NAMALWA (cell line): Measurements from ENCODE around the gene CILP2.

Source experiments
- DNase-seq: peaks from one replicate; pipeline ENCODE4 v3.0.0-alpha.2; 2015; ENCODE audit warnings: low spot score

Gene CILP2

DNA sequence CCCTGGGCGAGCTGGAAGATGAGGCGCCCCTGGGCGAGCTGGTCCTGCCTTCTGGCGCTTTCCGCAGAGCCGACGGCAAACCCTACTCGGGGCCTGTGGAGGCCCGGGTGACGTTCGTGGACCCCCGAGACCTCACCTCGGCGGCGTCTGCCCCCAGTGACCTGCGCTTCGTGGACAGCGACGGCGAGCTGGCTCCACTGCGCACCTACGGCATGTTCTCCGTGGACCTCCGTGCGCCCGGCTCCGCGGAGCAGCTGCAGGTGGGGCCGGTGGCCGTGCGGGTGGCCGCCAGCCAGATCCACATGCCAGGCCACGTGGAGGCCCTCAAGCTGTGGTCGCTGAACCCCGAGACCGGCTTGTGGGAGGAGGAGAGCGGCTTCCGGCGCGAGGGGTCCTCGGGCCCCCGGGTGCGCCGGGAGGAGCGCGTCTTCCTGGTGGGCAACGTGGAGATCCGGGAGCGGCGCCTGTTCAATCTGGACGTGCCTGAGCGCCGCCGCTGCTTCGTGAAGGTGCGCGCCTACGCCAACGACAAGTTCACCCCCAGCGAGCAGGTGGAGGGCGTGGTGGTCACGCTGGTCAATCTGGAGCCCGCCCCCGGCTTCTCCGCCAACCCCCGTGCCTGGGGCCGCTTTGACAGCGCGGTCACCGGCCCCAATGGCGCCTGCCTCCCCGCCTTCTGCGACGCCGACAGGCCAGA lies 6.3 kb downstream of the CILP2 start:
- no peak for DNase-seq

- DNase-seq: no peak
Measured at GRCh38 chr19:19544954-19545591, 7.0 kb downstream of the CILP2 start.

GRCh38 chr19:19545707-19546106 lies 7.6 kb downstream of the CILP2 start:
- no peak for DNase-seq

- DNase-seq: no peak
Measured at GRCh38 chr19:19546751-19547162, 8.7 kb downstream of the CILP2 start.

DNA sequence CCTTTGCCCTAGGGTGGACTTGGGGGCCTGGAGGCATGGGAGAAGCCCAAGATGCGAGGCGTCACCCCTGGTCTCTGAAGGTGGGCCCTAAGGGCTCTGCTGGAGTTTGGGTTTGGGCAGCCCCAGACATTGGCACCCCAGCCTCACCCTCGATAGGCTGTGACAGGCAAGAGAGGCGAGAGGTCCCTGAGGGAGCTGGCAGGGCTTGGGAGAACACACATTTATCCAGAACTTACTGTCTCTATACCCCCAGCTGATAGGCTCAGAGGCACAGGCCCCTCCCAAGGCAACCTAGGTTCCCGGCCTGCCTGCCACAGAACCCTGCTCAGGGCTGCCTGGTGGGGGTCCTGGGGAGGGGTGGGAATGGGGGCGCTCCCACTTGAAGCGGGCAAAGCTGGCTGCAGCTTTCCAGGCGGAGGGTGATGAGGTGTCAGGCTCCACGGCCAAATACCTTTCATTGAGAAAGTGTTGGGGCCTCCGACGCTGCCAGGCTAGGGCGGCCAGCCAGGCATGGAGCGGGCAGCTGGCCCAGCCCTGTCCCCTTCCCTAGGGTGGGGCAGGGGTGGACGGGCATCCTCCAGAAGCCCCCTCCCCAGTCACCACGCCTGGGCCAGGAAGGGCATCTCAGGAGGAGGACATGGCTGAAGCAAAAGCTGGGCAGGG lies 9.7 kb downstream of the CILP2 start:
- DNase-seq: no peak

- DNase-seq: no peak
Measured at GRCh38 chr19:19548915-19549759, 11.1 kb downstream of the CILP2 start.

DNA sequence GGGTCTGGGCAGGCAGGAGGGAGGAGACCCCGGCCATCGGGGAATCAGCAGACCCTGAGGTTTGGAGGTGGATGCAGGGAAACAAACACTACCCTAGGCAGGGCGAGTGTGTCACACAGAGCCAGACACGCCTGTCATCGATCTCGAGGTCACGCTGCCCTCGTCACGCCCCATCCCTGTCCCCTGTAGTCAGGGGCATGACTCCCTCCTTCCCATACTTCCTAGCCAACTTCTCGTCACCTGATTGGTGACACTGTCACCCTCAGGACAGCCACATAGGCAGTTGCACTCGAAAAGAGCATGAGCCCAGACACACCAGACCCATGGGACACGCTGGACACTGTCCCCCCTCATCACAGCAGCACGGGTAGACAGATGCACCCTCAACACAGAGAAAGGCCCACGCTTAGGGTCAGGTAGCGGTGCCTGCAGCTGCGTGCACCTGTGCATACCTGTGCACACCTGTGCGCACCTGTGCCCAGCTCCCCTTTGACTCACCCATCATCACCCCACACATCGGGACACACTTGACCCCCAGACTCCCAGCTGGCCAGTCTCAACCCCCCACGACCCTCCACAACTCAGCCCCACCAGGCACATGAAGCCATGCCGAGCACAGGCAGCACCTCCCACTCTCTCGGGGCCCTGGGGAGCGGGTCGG lies 11.9 kb downstream of the CILP2 start:
- no peak for DNase-seq

DNA sequence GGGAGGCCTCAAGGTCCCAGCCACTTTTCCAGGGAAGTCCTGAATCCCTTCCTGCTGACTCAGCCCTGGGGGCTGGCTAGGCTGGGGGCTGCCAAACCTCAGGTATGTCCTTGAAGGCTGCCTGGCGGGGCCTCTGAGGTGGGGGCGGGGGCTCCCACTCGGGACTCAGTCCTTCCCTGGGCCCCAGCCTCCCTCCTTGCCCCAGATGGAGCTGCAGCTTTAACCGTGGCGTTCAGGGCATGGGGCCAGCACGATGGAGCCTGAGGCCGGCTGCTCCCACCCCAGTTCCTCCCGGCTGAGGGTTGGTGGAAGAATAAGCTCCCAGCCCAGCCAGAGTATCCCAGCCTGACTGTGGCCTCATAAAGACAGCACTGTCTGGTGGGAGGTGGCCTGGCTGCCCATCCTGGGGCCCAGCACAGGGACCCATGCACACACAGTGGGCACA lies 12.4 kb downstream of the CILP2 start:
- DNase-seq: no peak

GRCh38 chr19:19550972-19551852 lies 13.1 kb downstream of the CILP2 start:
- no peak for DNase-seq

DNA sequence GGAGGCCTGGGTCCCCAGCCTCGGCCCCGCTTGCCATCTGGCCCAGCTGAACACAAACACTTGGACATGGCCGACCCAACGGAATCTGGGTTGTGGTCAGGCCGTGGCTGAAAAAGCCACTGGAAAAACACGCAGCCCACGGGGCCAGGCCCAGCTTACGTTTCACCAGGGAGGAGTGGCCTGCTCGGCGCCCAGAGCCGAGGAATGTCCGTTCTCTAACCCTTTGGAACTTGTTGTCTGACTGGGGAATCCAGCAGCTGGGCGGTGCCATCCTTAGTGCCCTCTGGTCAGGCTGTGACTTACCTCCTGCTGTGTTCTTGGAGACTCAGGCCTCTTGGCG lies 13.8 kb downstream of the CILP2 start:
- no peak for DNase-seq

- no peak for DNase-seq
Measured at GRCh38 chr19:19552798-19553197, 14.7 kb downstream of the CILP2 start.

GRCh38 chr19:19553670-19554069 lies 15.6 kb downstream of the CILP2 start:
- DNase-seq: no peak

DNA sequence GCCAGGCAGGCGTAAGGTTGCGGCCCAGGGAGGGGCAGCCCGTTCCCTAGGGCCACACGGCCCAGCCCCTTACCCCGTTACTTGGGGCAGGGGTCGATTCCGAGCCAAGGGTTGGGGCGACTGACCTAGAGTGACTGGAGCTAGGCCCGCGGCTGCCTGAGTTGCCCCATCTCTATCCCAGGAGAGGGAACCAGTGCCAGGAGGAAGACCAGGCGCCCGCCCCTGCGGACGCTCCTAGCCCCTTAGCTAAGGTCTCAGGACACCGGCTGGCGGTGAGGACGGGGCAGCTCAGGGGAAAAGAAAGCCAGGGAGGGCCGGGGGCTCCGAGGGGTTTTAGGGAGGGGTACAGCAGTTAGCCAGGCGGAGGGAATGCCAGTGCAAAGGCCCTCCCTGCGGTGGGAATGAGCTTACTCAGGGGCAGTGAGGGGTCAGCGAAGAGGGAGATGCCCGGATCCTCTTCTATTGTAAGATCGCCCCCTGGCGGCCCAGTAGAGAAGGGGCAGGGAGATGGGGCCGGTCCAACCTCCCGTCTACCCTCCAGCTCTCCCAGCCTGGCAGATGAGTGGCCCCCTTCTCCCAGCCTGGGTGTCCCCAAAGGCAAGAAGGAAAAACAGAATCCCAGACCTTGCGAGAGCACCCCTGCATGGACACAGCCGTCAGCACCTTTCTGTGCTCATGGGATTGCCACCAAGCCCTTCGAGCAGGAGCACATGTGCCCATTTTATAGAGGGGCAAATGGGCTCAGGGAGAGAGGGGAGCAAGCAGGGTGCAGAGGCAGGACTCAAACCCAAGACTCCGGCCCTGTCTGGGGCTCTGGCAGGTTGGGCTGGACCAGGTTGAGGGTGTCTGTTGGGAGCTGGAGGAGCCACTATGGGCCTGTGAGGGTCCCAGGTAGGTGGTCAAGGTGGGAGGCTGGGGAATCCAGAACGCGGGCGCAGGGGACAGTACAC lies 16.3 kb downstream of the CILP2 start:
- peak; percentile 68 for DNase-seq

DNA sequence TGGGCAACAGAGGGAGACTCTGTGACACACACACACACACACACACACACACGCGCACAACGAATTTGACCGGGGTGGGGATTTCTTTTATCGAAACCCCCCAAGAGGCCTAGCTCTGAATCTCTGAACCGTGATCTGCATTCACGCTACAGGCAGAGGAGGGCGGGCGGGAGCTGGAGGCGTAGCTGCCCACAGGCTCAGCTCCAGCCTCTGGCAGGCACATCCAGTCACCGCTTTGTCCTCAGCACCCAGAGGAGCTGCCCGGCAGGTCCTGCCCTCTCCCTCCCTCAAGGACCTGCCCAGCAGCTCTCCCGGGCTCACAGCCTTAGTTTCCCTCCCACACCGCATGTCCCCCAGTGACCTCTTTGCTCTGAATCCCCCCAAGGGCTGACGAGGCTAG lies 20.0 kb downstream of the CILP2 start:
- no peak for DNase-seq

DNA sequence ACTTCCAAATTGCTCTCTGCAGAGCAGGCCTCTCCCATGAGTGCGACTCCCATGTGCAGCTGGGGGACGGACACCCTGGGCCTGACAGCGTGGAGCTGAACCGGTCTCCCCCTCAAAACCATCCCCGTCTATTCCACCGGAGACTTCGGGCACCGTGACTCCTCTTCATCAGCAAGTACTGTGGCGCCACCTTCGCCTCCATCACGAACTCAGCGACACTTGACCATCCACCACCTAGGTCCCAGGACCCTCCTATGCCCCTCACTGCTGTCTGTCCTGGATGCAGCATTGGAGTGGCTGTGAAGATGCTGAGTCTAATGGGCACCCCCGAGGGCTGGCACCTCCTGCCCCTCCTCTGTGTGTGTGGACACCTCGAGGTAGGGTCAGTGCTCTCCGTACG lies 20.6 kb downstream of the CILP2 start:
- no peak for DNase-seq

DNA sequence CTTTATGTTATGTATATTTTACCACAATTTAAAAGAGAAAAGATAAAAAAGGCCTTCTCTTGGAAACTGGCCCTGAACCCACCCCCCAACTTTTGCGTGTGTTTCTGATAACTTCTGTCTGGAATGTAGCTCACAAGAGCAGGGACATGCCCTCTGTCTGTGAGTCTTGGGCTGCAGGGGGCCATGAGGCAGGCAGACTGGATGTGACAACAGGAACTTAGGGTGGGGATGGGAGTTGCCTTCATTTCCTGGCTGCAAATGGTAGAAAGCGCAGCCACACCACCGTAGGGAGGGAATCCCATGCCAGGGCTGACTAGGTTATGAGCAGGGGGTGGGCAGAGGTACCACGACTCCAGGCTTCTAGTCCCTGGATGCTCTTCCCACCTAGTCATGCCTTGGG lies 21.9 kb downstream of the CILP2 start:
- no peak for DNase-seq

- no peak for DNase-seq
Measured at GRCh38 chr19:19561946-19562664, 24.0 kb downstream of the CILP2 start.

DNA sequence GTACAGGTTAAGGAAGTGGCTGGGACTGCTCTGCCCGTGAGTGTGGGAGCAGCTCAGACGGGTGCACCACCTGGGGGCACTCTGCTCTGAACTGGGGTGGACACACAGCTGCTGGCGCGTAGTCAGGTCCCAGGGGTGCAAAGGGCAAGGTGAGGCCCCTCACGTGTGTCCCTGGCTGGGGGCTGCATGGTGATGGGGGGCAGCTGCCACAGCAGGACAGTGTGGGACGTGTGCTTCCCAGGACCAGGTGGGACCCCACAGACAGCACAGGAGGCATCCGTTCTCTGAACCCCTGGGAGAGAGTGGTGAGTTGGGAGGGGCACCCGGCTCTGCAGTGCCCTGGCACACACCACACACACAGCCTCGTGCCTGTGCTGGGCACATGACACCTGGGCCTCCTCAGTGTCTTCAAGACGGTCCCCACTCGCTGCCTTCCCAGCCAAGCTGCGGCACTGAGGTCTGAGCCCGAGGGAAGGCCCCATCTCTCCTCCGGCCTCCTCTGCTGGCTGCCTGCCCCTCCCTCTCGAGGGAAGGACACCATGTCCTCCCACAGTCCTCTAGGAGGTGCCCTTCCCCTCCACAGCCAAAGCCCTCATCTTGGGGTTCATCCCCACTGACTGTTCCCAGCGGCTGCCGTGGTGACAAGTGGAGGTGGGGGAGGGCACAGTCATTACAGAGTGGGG lies 24.7 kb downstream of the CILP2 start:
- DNase-seq: no peak
